Thyroid gland (tissue), 4 donors: ENCODE results near the gene KIF16B. TPM values are rescaled to one million over a fixed set of nuclear protein-coding genes. Genes with fewer than 3 reads are reported as not detected.

ENCODE experiments used
- DNase-seq, 2 donors: peaks; one replicate each; pipeline ENCODE4 v3.0.0-alpha.2; 2019
- H3K27ac ChIP-seq, 3 donors: fragments of 200-600 bp; sonication (generic); 1 replicate in 2 of 3; 2 replicates in 1 of 3; pipeline ENCODE4 v1.5.1; 2016 to 2019; ENCODE audit warnings: mild to moderate bottlenecking in 1 of 3, moderate library complexity in 1 of 3
- H3K27me3 ChIP-seq: fragments of 200-600 bp; sonication (generic); one replicate; pipeline ENCODE4 v1.5.1; 2019
- H3K36me3 ChIP-seq, 2 donors: fragments of 200-600 bp; sonication (generic); one replicate each; pipeline ENCODE4 v1.5.1; 2016 to 2019
- H3K4me1 ChIP-seq, 2 donors: fragments of 200-600 bp; sonication (generic); one replicate each; pipeline ENCODE4 v1.5.1; 2017 to 2019
- H3K4me3 ChIP-seq, 3 donors: fragments of 200-600 bp; sonication (generic); replicated peaks in 1 of 3; 1 replicate in 2 of 3; 2 replicates in 1 of 3; pipeline ENCODE4 v1.5.1; 2016; ENCODE audit warnings: mild to moderate bottlenecking in 1 of 3
- H3K9me3 ChIP-seq: fragments of 200-600 bp; sonication (generic); one replicate; pipeline ENCODE4 v1.5.1; 2017
- POLR2A ChIP-seq, 2 donors: fragments of 450-650 bp; IDR thresholded peaks; one replicate each; pipeline ENCODE4 v1.6.1; 2017; ENCODE audit warnings: antibody characterized with exemption in 2 of 2, mild to moderate bottlenecking in 2 of 2, moderate library complexity in 1 of 2
- WGBS, 2 donors: methylation state at CpG; one replicate each; pipeline ENCODE4 v1.1.5; 2017; 5-methylcytosine and 5-hydroxymethylcytosine counted together
- intact Hi-C: fragments of 100-400 bp; cut with DNase I; formaldehyde crosslinking; loops from one replicate; pipeline ENCODE4 v1.15.1; 2023
- total RNA-seq, 4 donors: library from RNA; depleted of rRNA; stranded (reverse); fragments of >200 nt; gene quantifications; one replicate each; pipeline ENCODE4 v1.2.3, GENCODE V29; 2016
- TF ChIP-seq, protein P1 (sequence below), 6 experiments: fragments of 200-600 bp in 3 of 6; fragments of 450-650 bp in 3 of 6; sonication (generic) in 3 of 6; IDR thresholded peaks; one replicate each; pipeline ENCODE4 v1.5.1; 2016 to 2019; ENCODE audit warnings: antibody characterized with exemption in 6 of 6, mild to moderate bottlenecking in 2 of 6, inconsistent platforms in 1 of 6, moderate library complexity in 1 of 6

KIF16B gene
- total RNA-seq, 4 donors from 2014 or later: 18.5 to 32.8 (median 28.6) TPM

DNA sequence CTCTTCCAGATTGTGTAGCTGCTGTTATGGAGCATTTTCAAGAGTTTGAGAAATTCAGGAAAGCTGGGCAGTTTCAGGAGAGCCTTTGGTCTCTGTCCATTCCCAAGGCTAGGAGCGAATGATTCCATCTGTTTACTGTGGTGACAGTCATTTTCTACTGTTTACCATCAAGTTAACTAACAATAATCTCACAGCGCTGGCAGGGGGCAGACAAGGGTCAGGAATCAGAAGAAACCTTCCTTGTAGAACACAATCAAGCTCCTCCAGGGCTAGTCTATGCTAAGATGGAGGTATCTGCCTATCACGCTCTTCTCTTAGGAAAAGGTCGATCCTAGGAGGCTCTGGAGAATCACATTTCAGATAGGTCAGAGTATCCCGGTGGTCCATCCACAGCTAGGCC lies 293.9 kb downstream of the KIF16B start:
- H3K4me3 ChIP-seq: no peak overlapping the region
- 92% methylated on average over 5 of the region's 5 CpGs for WGBS, 2 donors
- intact Hi-C loops: no loop called here
- no peak for TF ChIP-seq POLR2A (IDR thresholded peaks at IDR 0.05)
- TF ChIP-seq, protein P1, sequence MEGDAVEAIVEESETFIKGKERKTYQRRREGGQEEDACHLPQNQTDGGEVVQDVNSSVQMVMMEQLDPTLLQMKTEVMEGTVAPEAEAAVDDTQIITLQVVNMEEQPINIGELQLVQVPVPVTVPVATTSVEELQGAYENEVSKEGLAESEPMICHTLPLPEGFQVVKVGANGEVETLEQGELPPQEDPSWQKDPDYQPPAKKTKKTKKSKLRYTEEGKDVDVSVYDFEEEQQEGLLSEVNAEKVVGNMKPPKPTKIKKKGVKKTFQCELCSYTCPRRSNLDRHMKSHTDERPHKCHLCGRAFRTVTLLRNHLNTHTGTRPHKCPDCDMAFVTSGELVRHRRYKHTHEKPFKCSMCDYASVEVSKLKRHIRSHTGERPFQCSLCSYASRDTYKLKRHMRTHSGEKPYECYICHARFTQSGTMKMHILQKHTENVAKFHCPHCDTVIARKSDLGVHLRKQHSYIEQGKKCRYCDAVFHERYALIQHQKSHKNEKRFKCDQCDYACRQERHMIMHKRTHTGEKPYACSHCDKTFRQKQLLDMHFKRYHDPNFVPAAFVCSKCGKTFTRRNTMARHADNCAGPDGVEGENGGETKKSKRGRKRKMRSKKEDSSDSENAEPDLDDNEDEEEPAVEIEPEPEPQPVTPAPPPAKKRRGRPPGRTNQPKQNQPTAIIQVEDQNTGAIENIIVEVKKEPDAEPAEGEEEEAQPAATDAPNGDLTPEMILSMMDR (IDR thresholded peaks at IDR 0.05): no peak
- DNase-seq: no peak
- H3K27me3 ChIP-seq: no peaks in the 10 kb centered on the region
- H3K36me3 ChIP-seq: no peaks in the 10 kb centered on the region
- H3K27ac ChIP-seq: no peak overlapping the region
- H3K4me1 ChIP-seq: peaks cover 0 to 8% of the 10 kb centered on the region in 2 donors
- H3K9me3 ChIP-seq: no peaks in the 10 kb centered on the region

DNA sequence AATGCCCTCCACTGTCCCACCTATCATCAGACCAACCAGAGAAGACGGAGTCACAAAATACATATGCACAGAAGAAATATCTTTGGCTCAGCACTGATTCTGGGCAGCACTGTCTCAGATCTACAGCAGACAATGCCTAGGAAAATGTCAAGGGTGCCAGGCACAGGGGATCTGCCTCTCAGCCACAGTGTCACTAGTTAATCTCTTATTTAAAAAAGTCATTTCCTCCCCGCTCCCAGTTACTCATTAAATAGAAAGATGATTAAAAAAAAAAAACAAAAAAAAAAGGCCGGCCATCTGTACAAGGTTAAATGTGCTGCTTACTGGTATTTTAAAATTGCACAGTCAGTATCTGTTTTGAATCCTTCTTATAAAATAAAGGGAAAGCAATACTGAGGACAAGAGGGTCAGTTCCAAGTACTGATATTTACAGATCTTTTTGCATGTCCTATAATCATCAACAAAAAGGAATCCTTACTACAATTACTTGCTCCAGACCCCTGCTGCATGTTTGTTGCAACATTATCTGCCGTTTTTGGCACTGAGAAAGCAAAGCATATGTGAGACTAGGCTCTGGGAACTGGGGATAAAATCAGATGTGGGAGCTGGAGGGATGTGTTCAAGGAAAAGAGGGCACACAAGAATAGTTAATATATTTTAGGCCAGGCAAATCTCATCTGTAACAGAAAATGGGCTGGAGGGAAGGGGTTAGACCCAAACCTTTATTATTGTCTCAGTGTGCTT lies 299.3 kb downstream of the KIF16B start:
- 89 to 92% methylated on average over 4 of the region's 4 CpGs for WGBS, 2 donors
- Histone ChIP-seq H3K4me3 (no peak overlapping the region), H3K36me3 (no peaks in the 10 kb centered on the region), H3K4me1 (no peaks in the 10 kb centered on the region), H3K9me3 (no peaks in the 10 kb centered on the region), H3K27me3 (no peaks in the 10 kb centered on the region), H3K27ac (no peak overlapping the region)
- no peak for DNase-seq
- TF ChIP-seq POLR2A (IDR thresholded peaks at IDR 0.05): no peak
- TF ChIP-seq, protein P1 (IDR thresholded peaks at IDR 0.05): no peak
- intact Hi-C loops: no loop called here

DNA sequence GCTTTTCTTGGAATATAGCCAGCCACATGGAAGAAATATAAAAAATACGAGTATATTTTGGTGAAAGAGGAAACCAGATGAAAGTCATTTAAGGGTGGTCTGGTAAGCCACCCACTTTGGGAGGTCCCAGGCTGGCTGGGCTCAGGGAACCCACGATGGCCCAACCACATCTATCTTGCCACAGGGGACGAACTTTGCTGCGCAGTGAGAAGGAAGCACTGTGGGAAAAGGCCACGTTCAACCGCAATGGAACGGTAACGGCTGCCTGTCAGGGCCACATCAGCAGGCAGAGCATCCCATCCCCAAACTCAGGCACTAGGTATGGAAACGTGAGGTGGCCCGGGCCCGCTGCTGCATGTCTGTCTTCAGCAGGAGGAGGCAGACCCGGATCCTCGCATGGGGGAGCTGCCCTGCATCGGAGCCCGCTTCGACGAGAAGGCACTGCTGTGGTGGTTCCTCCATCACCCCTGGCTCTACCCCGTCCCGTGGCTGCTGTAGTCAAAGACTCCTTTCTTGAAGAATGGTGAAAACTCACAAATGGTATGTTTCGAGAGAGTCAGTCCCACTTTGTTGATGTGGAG lies 300.4 kb downstream of the KIF16B start:
- no peaks in the 10 kb centered on the region for H3K27me3 ChIP-seq
- no peak for DNase-seq
- TF ChIP-seq, protein P1 (IDR thresholded peaks at IDR 0.05): no peak
- TF ChIP-seq POLR2A (IDR thresholded peaks at IDR 0.05): no peak
- 88 to 93% methylated on average over 14 to 17 of the region's 20 CpGs for WGBS, 2 donors
- no peaks in the 10 kb centered on the region for H3K36me3 ChIP-seq
- no peak overlapping the region for H3K27ac ChIP-seq
- no peaks in the 10 kb centered on the region for H3K9me3 ChIP-seq
- H3K4me3 ChIP-seq: no peak overlapping the region
- H3K4me1 ChIP-seq: no peaks in the 10 kb centered on the region
- intact Hi-C loops: no loop called here

DNA sequence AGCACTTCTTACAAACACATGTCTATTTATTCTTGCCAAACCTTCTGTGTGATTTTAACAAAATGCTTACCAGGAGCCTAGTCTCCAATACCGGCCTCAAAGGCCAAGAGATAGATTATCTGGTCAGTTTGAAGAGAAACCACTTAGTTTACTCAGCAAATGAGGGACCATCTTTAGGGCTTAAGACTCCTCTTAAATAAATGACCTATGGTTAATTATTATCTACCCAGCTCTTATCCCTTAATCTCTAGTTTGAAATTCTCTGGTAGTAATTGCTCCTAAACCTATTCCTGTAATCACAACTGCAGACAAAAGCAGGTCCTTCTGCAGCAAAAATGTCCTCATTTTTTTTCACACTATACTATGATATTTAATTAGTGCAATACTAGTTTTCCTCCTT lies 301.8 kb downstream of the KIF16B start:
- H3K4me1 ChIP-seq: no peaks in the 10 kb centered on the region
- H3K4me3 ChIP-seq: no peak overlapping the region
- no peaks in the 10 kb centered on the region for H3K27me3 ChIP-seq
- DNase-seq: no peak
- intact Hi-C loops: no loop called here
- TF ChIP-seq, protein P1 (IDR thresholded peaks at IDR 0.05): no peak
- no peak for TF ChIP-seq POLR2A (IDR thresholded peaks at IDR 0.05)
- no peaks in the 10 kb centered on the region for H3K9me3 ChIP-seq
- 96 to 100% methylated on average over 1 of the region's 1 CpG for WGBS, 2 donors
- no peak overlapping the region for H3K27ac ChIP-seq
- no peaks in the 10 kb centered on the region for H3K36me3 ChIP-seq

DNA sequence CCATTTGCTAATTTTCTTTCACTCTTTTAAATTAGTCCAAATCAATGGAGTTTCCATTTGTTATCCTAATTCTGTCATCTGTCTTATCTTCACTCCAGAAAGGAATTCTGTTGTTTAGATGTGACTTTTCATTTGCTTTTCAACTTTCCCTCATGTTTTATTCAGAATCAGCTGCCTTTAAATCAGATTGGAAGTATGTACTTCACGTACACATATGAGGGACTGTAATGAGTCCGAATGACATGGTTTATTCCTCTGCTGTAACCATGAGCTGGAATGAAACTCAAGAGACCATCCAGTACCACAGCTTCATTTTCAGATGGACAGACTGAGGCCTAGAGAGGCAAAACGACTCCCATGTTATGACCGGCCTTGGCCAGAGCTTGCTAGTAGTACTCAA lies 302.3 kb downstream of the KIF16B start:
- Histone ChIP-seq H3K9me3 (no peaks in the 10 kb centered on the region), H3K27me3 (no peaks in the 10 kb centered on the region), H3K4me1 (no peaks in the 10 kb centered on the region), H3K4me3 (no peak overlapping the region), H3K27ac (no peak overlapping the region), H3K36me3 (no peaks in the 10 kb centered on the region)
- WGBS, 2 donors: 89 to 97% methylated on average over 4 of the region's 4 CpGs
- DNase-seq: no peak
- TF ChIP-seq POLR2A (IDR thresholded peaks at IDR 0.05): no peak
- TF ChIP-seq, protein P1 (IDR thresholded peaks at IDR 0.05): no peak
- intact Hi-C loops: no loop called here
